SU-DHL-6 (cell line): ENCODE data around the gene HESX1.

Experiments
- CTCF ChIP-seq: fragments of 200-600 bp; sonication (generic); IDR thresholded peaks from one replicate; pipeline ENCODE4 v1.5.1; 2017; ENCODE audit warnings: antibody characterized with exemption, mild to moderate bottlenecking, low read length, moderate library complexity; ENCODE audit not compliant: insufficient read depth, poor library complexity, severe bottlenecking
- EZH2phosphoT487 ChIP-seq: fragments of 200-600 bp; sonication (generic), shearing (Covaris generic); conservative IDR thresholded peaks from 2 replicates; pipeline ENCODE4 v1.6.1; 2018; ENCODE audit warnings: mild to moderate bottlenecking, antibody characterized with exemption, low read length, moderate library complexity, mixed read lengths

DNA sequence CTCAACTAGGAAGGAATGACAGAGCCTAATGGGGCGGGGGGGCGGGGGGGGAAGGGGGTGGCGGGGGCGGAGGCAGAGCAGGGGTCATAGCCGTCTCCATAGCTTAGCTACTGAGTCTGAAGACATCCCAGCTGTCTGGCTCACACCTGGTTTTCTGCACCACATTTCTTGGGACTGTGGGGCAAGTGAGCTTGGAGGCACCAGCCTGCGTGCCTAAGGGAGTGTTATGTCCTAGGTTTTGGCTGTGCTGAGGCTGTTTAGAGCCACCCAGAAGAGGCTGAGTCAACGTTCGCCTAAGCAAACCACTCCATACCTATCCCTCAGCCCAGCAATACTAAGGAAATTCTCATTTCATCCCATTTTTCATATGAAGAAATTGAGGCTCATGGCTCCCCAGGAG is 36.0 kb downstream of the HESX1 start:
- TF ChIP-seq CTCF (no peak), EZH2phosphoT487 (no peak)
